GM18873 (cell line): Measurements from ENCODE around the gene FBXO21.
"Not testable (repeated sequence)": the region's sequence is repeated elsewhere in the genome, so short reads cannot be mapped to it uniquely, and the experiment has no call there.

ENCODE experiments used
- ATAC-seq: cut with Tn5 transposase; IDR thresholded peaks from one replicate; pipeline ENCODE4 v1.9.1; 2021; ENCODE audit warnings: mild to moderate bottlenecking, moderate library complexity, moderate number of reproducible peaks; ENCODE audit not compliant: unreplicated experiment, low FRiP score

FBXO21 gene

GRCh38 chr12:117190210-117190781 lies at the start of gene FBXO21:
Gene FBXO21 (minus strand): TSS chr12:117190470. CDS start chr12:117190456, 14 bp downstream.
- peak; percentile 83 for ATAC-seq

DNA sequence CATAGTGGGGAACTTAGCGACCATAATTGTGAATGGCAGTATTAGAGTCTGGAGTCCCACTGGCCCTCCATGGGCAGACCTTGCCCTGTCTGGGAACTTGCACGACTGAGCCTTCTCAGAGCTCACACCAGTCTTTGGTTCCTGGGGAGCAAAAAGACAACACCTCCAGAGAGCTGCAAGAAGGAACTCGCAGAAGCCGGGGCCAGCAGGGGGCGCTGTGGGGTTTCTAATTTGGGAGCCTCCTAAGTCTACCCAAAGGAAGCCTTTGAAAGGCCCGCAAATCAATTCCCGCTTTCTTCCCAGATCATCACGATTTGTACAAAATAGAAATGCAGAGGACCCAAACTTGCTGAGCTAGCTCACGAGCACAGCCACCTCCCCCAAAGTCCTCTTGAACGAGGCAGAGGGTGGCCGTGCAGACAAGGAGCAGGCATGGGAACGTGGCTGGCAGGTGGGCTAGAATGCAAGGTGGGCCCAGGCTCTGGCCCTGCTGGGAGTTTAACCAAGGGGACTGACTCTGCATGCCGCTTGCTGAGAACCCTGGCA lies 46.3 kb upstream of the FBXO21 start:
- ATAC-seq: no peak

DNA sequence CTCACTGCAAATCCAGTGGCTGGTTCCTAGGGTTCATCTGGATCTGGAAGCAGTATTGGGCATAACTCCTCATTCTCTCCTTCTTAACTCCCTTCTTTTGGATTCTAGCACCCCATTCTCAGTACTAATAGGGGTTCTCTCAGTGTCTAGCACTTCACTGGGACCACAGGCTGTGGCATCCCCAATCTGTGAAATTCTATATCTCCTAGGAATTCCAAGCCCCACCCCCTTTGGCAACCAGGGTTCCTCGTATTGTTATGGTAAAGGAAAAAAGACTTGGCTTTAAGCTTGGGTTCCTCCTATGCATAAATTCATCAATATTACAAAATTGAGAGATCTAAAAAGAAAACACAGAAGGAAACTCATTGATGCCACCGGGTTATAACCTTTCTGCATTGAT lies 45.0 kb upstream of the FBXO21 start:
- no peak for ATAC-seq

- ATAC-seq: no peak
Measured at GRCh38 chr12:117234441-117234840, 44.2 kb upstream of the FBXO21 start.

DNA sequence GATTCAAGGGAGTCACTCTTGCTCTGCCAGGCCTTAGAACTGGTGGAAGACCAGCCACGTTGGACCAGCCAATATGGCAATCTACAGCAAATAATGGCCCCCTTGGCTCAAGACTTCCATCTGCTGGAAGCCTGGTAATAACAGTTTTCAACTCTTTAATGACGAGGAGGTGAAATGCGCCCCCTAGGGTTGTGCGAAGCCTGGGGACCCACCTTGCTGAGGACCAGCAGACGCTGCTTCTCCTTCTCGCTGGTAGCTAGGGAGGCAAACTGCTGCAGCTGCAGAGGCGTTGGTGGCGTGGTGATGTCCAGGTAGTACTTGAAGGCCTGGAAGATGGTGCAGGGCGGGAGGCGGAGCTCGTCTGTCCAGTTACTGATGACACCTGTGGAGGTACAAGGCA lies 41.5 kb upstream of the FBXO21 start:
- ATAC-seq: no peak

- no peak for ATAC-seq
Measured at GRCh38 chr12:117228239-117228638, 38.0 kb upstream of the FBXO21 start.

- no peak for ATAC-seq
Measured at GRCh38 chr12:117227000-117227653, 36.9 kb upstream of the FBXO21 start.

DNA sequence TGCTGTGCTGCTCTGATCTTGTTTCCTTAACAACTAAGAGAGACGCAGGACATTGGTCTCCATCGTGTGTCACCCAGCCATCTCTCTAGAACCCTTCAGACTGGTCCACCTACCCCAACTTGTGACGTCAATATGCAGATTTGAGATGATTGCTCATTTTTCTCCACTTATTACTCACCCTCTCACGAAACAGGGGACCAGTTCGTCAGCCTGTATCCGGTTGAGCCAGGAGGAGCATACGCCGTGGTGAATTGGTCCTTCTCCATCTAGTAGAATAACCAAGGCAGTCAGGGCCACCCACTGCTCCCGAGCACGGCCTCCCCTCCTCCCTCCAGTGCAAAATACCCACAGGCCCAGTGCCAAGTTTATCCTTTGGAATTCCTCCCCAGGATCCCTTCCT lies 36.2 kb upstream of the FBXO21 start:
- no peak for ATAC-seq

GRCh38 chr12:117225179-117225578 lies 34.9 kb upstream of the FBXO21 start:
- ATAC-seq: no peak

DNA sequence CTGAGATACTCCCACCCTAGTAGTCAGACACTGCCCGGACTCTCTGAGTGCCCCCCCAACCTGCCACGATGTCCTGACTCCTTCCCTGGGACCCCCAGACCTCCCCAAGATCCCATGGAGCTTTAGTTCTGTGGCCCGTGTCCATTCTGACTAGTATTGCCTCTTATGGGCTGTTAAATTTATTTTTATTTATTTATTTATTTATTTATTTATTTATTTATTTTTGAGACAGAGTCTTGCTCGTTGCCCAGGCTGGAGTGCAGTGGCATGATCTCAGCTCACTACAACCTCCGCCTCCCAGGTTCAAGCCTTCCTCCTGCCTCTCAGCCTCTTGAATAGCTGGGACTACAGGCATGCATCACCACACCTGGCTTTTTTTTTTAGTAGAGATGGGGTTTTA lies 30.7 kb upstream of the FBXO21 start:
- not testable (repeated sequence) for ATAC-seq

DNA sequence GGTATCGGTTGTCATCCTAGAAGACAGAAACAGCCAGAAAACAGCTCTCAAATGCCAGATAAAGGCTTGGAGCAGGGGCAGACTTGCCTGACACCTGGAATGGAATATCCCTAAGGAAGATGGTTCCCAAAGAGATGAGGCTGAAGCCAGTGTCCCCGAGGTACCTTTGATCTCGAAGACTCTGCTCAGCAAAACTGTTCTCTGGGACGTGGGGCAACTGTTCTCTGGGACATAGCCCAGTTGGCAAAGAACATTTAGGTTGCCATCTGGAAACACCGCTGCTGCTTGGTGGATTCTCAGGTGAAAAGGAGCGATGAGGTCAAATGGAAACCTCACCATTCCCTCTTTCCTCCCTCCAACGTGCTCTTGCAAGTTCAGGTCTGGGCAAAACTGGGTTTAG lies 27.9 kb upstream of the FBXO21 start:
- no peak for ATAC-seq

- ATAC-seq: no peak
Measured at GRCh38 chr12:117216686-117217085, 26.4 kb upstream of the FBXO21 start.

GRCh38 chr12:117214797-117215196 lies 24.5 kb upstream of the FBXO21 start:
- no peak for ATAC-seq

- no peak for ATAC-seq
Measured at GRCh38 chr12:117213295-117213808, 23.1 kb upstream of the FBXO21 start.

DNA sequence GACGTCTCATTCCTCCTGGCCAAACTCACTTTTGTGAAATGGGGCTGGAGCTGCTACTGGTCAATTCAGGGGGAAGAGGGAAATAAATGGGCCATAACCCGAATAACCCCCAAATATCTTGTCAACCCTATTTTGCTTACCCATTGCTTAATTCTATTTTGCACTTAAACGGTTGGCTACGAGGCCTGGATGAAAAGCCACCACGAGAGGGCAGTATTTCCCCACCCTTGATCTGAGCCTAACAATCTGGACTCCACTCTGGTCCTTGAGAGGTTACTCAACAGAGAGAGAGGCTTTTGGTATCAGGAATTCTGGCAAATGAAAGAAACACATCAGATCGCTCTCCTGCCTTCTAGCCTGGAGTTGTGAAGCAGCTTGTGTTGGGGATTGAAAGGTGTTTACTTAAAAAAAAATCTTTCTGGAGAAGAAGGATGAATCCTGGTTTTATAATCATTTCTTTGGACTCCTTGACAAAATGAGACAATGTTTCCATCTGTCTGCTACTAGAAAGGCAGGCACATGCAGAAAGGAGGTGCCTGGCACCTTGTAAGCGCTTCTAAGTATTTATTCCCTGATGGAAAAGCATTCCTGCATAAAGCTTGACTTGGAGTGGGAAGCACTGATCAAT lies 22.4 kb upstream of the FBXO21 start:
- no peak for ATAC-seq

DNA sequence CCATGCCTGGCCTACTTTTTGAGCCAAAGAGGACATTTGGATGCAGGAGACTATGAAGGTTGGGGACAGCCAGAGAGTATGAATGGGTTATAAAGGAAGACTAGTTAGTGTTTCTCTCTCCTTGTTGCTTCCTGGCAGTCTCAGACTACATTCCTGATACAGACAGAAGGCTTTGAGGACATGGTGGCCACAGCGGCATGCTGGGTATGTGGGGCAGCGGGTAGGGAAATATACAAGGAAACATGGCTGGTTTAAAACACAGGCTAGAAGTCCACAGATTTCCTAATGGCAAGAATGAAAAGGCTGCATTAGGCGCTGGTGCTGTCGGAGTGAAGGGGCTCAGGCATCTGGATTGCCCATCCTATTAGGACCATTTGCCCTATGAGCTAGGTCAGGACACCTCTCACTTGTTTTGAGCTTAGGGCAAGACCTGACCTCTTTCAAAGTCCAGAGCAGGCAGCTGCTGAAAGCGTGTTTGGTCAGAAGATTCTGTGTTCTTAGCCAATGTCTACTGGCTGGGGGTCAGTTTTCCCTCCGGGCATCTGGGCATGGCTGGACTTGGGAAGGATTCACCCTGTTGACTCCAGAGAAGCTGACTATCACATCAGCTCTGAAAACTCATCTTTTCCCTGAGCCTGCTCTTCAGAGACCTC lies 20.1 kb upstream of the FBXO21 start:
- ATAC-seq: no peak

DNA sequence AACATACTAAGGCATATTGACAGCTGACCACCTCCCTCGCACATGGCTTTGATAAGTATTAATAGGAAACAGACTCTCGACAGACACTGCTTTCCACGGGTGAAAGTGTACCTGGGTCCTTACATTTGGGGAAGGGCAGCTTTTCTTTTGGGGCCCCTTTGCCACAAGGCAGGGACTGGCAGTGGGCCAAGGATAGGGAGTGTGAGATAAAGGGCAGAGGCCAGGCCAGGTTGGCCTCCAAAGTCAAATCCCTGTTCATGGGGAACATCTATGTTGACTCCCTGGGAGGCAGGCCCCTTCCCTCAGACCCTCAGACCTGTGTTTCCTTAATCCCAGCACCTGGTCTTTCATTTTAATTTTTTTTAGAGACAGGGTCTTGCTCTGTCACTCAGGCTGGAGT lies 19.4 kb upstream of the FBXO21 start:
- no peak for ATAC-seq

DNA sequence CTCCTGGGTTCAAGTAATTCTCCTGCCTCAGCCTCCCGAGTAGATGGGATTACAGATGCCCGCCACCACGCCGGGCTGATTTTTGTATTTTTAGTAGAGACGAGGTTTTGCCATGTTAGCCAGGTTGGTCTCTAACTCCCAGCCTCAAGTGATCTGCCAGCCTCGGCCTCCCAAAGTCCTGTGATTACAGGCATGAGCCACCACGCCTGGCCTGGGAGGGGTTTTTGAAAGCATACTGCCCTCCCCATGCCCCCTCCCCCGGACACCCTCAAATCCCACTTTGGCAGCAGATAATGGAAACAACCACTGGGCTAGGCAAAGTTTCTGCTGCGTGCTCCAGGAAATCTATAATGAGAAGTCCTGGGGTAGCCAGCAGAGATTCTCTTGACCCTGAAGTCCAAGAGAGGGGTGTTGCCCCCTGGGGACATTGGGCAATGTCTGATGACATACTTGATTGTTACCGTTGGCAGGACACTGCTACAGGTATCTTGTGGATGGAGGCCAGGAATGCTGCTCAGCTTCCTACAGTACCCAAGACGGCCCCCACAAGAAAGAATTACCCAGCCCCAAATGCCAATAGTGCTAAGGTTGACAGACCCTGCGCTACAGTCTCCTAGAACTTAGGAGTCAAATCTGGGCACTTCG lies 18.7 kb upstream of the FBXO21 start:
- no peak for ATAC-seq

GRCh38 chr12:117208206-117208605 lies 17.9 kb upstream of the FBXO21 start:
- ATAC-seq: no peak

DNA sequence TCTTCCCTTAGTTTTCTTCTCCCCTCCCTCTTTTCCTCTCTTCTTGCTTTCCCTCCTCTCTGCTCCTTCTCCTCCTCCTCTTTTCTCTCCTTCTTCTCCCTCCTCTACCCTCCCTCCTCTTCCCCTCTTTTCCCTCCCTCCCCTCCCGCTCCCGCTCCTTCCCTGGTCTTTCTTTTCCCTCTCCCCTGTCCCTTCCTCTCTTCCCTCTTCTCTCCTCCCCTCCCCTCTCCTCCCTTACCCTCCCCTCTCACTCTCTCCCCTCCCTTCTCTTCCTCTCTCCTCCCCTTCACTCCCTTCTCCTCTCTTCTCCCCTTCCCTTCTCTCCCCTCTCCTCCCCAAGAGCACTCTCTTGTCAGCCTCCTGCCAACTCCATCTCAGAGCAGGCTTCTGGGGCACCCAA lies 17.4 kb upstream of the FBXO21 start:
- no peak for ATAC-seq

DNA sequence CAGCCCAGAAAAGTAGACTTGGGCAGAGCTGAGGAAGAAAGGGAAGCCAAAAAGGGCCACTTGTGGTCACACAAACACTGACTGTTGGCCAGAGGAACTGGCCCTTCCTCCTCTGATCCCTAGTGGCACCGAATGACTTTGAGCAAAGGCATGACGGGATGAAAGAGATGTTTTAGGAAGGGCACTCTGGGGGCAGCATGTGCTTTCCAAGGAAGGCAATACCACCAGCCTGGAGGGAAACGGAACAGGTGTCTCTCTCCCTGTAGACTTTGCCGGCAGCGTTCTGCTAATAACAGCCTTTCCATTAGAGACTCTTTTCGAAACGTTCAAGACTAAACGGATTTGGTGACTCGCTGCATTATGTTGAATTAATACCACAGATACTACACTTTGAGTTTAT lies 12.3 kb upstream of the FBXO21 start:
- ATAC-seq: no peak
